HG03135 (cell line): ENCODE measurements around the gene EOGT.

Experiments
- ATAC-seq: cut with Tn5 transposase; IDR thresholded peaks from one replicate; pipeline ENCODE4 v1.9.1; 2021; ENCODE audit warnings: mild to moderate bottlenecking, moderate library complexity; ENCODE audit not compliant: unreplicated experiment

Gene EOGT

DNA sequence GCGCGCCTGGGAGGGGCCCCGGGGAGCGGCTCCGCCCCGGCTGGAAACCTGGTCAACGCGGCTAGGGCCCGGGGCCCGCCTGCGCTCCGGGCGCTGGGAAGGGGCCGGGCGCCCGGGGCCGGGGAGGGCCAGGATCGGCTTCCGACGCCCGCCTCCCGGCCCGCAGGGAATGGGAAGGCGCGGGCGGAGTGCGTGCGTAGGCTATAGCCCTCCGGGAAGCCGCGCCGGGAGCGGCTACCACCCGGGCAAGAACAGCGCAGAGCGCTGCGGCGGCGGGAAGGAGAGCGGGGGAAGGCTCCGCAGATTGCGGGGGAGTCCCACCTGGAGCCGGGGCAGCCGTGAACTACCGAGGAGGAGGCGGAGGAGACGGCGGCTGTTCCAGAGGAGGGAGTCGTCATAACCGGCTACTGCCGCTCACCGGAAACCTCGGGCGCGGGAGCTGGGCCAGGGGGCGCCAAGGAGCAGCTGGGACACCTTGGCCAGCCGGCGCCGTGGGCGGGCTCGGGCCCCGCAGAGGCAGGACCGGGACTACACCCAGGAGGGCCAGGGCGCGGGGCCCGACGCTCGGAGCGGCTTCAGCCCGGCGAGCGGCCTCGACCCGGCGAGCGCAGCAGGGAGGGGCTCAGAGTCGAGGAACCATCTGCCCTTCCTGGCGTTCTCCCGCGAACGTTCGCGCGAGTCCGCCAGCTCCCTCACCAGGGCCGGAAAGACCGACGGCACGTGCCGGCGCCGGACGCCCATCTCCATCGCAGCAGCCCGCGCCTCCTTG, at the start of gene EOGT:
Gene EOGT, minus strand, starts transcription at position 432 of the 769 bp plus-strand sequence. CDS start 3,838 bp downstream, outside the sequence.
- ATAC-seq = peak; percentile 71

DNA sequence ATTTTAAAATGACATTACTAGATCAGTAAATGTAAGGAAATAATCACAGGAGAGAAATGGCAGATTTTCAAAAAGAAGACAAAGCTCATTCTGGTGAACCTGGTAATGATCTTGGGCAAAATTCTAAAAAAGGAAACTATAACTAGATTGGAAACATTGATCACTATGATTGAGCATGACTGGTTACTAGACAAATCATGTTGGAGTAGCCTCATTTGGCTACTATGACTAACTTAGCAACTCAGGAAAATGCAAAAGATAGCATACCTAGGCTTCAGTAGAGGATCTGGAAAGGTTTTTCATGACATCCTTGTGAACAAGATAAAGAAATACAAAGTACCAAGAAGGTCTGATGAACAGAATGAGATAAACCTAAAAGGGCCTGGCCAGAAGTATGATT, 46.2 kb upstream of the EOGT start:
- ATAC-seq = no peak

- ATAC-seq = no peak
Observed at GRCh38 chr3:69058947-69059224, 45.4 kb upstream of the EOGT start.

DNA sequence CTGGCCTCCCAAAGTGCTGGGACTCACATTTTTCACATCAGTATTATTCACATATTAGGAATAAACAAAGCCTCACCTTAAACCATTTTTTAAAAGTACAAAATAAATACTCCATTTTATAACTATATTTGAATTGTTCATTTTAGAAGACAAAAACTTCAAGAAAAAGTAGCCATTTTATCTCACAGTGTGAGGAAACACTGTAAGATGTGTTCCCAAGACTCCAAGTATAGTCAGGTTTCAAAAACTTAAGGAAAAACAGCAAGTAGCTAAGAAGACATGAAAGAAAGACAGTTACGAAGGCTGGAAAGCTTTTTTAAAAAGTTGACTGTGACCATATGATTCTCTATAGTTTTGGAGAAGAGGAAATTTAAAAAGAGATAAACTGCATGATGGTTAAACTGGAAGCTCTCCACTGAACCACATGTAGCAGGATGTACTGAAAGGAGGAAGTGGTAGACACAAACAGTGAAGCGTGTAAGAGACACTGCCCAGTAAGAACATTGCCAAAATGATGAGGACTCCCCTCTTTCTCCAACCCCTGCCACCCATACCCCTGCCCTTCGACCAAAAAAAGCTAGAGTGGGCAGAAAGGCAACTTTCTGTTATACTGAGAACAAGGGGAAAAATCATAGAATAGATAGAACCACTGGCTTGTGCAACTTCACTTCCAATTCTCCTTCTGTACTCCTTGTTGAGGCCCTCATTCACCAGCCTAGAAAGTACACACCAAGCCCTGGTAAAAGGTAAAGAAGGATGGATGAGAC, 44.9 kb upstream of the EOGT start:
- peak; percentile 90 for ATAC-seq

DNA sequence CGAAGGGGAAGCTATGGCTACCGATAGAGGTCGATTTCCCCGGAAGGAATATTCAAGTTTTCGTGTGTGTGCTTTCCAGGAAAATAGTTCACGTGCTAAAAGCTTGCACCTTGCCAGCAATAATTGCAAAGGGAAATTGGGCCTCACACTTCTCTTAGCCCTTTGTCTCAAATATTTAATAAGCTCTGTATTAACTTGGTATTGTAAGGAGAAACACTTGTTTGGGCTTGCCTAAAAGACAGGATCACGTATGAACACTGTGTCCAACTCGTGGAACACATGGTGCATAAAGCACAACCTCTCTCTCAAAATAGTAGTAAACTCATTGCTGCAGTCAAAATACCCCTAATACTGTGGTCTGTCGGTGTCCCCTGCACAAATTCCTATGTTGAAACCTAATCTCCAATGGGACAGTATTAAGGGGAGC, 39.0 kb upstream of the EOGT start:
- peak; percentile 6 for ATAC-seq

DNA sequence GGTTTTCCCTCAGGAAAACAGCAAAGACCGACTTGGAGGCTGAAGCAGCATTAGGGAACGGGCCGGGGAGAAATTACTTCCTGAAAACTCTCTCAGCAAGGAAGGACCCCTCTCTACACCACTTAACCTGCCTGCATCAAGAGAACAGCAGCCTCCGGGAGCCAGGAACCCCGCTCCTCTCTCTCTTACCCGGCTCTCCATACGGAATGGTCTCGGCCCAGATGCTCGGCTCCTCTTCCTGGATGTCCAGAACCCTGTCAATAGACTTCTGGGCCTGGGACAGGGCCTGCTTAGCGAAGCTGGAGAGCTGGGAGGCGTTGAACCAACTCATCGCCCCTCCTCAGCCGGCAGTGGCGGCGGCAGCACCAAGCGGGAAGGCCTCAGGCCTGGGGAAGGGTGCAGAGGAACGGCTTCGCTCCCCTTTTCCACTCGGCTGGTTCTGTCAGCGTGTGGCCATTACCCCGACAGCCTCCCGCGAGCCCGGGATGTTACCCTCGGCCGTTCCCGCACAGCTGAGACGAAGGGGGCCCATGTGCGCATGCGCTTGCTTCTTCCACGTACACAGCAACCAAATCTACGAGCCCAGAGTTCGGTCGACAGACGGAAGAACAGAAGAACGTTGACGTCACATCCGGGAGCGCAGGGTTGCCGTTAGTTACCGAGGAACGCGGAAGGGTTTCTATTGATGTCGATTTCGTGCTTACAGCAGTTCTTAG, 38.4 kb upstream of the EOGT start, which contains the start of gene TMF1:
Gene TMF1, minus strand, starts transcription at position 578 of the 716 bp plus-strand sequence. Its CDS starts 247 bp downstream, at position 331.
- peak; percentile 97 for ATAC-seq

- ATAC-seq = no peak
Observed at GRCh38 chr3:69048990-69049389, 35.5 kb upstream of the EOGT start.

- ATAC-seq = no peak
Observed at GRCh38 chr3:69044608-69045007, 31.1 kb upstream of the EOGT start.

DNA sequence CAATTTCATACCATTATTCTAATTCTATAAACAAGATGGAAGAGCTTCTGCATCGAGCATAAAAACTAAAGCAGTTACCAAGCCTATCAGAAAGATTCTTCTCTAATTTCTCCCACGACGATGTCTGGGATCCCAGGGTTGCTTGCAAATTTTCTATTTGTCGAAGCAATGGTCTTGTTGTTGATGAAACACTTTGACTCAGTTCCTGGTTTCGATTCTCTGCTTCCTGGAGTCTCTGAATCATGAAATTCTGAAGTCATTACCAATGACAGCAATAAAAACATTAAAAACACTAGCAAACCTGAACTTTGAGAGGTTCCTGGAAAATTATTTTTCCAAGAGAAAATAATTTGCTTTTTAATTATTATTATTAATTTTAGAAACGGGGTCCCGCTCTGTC, 20.0 kb upstream of the EOGT start:
- no peak for ATAC-seq

DNA sequence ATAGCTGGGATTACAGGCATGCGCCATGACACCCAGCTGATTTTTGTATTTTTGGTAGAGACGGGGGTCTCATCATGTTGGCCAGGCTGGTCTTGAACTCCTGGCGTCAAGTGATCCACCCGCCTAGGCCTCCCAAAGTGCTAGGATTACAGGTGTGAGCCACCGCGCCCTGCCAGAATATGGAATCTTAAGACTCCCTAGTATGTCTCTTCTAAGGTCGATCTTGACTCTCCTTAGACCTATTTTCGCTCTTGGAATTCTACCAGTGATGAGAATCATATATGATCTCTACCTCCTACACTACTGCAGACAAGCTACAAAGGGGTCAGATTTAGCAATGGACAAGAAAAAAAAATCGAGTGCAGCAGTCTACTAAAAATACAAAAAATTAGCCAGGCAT, 19.3 kb upstream of the EOGT start:
- ATAC-seq = no peak

DNA sequence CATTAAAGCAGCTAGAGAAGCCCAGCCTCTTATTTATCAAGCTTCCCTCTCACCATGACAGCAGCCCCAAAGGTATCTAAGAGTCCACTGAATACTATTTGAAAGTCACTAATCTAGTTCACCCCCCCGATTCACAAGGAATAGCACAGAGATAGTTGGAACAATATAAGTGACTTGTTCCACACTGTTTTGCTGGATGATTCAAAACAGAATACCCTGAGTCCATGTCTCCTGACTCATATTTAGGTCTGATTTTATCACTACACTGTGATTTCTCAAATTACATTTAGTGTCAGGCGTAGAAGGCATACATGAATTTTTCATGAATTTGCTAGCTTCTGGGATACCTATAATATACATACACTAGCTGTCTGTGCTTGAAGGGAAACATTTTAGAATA, 18.7 kb upstream of the EOGT start:
- ATAC-seq = no peak

GRCh38 chr3:69031635-69032034, 18.2 kb upstream of the EOGT start:
- ATAC-seq = no peak

DNA sequence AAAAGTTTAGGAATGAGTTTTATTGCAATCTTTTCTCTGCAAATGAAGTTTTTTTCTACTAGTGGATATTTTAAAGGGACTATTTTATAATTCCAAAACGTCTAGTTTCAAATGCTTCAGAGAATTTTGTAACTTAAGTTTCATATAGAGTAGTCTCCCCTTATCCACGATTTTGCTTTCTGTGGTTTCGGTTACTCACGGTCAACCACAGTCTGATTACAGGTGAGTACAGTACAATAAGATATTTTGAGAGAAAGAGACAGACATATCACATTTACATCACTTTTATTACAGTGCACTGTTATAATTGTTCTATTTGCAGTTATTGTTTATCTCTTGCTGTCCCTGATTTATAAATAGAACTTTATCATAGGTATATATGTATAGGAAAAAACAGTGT, 7.4 kb upstream of the EOGT start:
- no peak for ATAC-seq

GRCh38 chr3:69020424-69020823, 6.9 kb upstream of the EOGT start:
- no peak for ATAC-seq

- ATAC-seq = no peak
Observed at GRCh38 chr3:69016901-69017300, 3.4 kb upstream of the EOGT start.

DNA sequence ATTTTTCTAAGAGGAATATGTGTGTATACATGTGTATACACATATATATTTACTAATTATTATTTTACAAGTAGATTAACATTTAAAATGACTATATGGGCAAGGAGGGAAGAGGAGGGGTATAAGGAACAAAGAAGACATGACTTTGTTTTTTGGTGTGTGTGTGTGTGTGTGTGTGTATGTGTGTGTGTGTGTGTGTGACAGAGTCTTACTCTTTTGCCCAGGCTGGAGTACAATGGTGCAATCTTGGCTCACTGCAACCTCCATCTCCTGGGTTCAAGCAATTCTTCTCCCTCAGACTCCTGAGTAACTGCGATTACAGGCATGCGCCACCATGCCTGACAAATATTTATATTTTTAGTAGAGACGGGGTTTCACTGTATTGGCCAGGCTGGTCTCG, 2.6 kb upstream of the EOGT start:
- no peak for ATAC-seq

DNA sequence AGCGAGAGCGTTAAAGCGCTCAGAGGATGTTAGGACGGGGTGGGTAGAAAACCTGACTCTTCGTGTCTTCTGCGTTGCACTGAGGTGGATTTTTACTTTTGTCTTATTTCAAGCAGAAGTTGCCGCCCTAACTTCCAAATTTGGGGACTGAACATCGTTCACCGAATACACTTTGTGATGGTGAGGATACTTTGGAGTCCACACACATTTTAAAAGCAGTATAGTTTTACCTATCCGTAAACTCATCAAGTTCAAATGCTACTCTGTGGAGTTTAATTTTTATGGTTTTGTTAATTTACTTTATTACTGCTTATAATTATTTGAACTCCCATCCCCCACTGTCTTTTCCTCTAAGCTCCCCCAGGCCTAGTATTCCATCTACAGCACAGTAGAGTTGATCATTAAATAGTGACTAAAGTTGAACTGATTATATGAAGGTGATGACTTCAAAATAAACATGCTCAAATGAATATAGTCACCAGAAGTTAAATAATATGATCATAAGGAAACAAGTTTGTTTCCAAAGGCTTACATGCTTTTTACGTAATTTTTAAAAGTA, 617 bp upstream of the EOGT start:
- no peak for ATAC-seq

DNA sequence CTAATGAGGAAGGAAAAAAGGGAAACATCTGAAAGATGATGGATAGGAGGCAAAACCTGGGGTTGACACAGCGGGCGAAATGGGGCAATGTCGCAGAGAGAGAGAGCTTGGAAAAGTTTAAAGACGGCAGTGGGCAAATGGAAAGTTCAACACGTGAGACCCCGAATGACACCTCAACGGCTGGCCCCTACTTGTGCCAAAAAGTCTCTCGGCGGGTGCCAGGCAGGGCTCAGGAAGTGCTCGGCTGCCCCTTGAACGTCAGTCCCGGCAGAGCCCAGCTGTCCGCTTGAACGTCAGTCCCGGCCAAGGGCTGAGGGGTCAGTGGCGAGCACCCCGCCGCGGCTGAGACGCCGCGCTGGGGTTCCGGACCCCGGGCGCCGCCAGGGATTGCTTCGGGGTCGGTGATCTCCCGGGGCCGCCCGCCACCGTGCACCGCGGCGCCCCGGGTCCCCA, 658 bp downstream of the EOGT start:
- peak; percentile 48 for ATAC-seq

GRCh38 chr3:69012100-69012799, 1.2 kb downstream of the EOGT start:
- no peak for ATAC-seq

- ATAC-seq = no peak
Observed at GRCh38 chr3:69011096-69011730, 2.3 kb downstream of the EOGT start.
